Stomach (tissue), 4 donors: ENCODE measurements around the gene TP53TG5.

Experiments
- EP300 ChIP-seq: sonication (generic); formaldehyde crosslinking; IDR thresholded peaks from one replicate; pipeline ENCODE4 v1.6.1; 2017; ENCODE audit warnings: antibody characterized with exemption
- POLR2A ChIP-seq, 4 donors: fragments of 450-650 bp; IDR thresholded peaks; one replicate each; pipeline ENCODE4 v1.6.1; 2016; ENCODE audit warnings: antibody characterized with exemption in 4 of 4, control low read depth in 2 of 4, mild to moderate bottlenecking in 1 of 4, moderate library complexity in 1 of 4
- TF ChIP-seq, protein P1 (sequence below), 7 experiments: fragments of 450-650 bp in 4 of 7; fragments of 200-600 bp in 3 of 7; sonication (generic) in 3 of 7; IDR thresholded peaks; one replicate each; pipeline ENCODE4 v1.5.1; 2016 to 2019; ENCODE audit warnings: antibody characterized with exemption in 7 of 7, control low read depth in 2 of 7, mild to moderate bottlenecking in 1 of 7

DNA sequence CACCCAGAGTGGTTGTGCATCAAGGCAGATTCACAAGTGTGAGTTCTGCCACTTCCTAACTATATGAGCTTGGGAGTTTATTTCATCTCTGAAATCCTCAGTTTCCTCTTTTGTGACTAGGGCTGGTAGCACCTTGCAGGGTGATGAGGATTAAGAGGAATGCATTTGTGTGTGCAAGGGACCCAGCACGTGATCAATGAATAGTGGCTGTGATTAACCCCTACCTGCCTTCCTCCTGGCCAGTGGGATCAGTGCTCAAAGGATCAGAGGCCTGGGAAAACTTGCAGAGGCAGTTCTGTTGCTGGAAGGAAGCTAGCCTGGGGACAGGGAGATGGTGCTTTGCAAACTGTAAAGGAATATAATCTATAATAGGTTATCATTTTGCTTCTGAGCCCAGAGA lies 37.2 kb downstream of the TP53TG5 start:
- TF ChIP-seq, protein P1, sequence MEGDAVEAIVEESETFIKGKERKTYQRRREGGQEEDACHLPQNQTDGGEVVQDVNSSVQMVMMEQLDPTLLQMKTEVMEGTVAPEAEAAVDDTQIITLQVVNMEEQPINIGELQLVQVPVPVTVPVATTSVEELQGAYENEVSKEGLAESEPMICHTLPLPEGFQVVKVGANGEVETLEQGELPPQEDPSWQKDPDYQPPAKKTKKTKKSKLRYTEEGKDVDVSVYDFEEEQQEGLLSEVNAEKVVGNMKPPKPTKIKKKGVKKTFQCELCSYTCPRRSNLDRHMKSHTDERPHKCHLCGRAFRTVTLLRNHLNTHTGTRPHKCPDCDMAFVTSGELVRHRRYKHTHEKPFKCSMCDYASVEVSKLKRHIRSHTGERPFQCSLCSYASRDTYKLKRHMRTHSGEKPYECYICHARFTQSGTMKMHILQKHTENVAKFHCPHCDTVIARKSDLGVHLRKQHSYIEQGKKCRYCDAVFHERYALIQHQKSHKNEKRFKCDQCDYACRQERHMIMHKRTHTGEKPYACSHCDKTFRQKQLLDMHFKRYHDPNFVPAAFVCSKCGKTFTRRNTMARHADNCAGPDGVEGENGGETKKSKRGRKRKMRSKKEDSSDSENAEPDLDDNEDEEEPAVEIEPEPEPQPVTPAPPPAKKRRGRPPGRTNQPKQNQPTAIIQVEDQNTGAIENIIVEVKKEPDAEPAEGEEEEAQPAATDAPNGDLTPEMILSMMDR (IDR thresholded peaks at IDR 0.05) = no peak
- no peak for TF ChIP-seq EP300
- TF ChIP-seq POLR2A (IDR thresholded peaks at IDR 0.05) = no peak
